ENCODE results near the gene SMIM38.

Gene SMIM38

GRCh38 chr11:69135420-69136363, 20.0 kb upstream of the SMIM38 start:
- H2BK12ac ChIP-seq (ENCODE audit: low read length) = no peak overlapping the region
- no peak overlapping the region for H2BK5ac ChIP-seq (ENCODE audit: low read length)
- no peak overlapping the region for H3K4ac ChIP-seq (ENCODE audit: low read length)
- H2AK5ac ChIP-seq (ENCODE audit: low read depth, low read length) = no peak overlapping the region
- no peak overlapping the region for H3K9ac ChIP-seq (ENCODE audit: low read depth, low read length, poor library complexity)
- H3K4me1 ChIP-seq (ENCODE audit: control insufficient read depth in 2 of 2, insufficient read depth in 1 of 2, low read depth in 1 of 2, low read length in 2 of 2) = peaks cover 0 to 11% of the 10 kb centered on the region in 2 donors
- no CpG with 5 or more reads among the region's 14 CpGs for WGBS, 2 donors (ENCODE audit: extremely low coverage in 2 of 2, insufficient read length in 2 of 2, insufficient replicate concordance in 1 of 2)
- H3K9me3 ChIP-seq (replicated peaks in 1 of 2; ENCODE audit: control insufficient read depth in 2 of 2, insufficient read depth in 1 of 2, low read depth in 1 of 2, low read length in 2 of 2) = peaks cover 5 to 7% of the 10 kb centered on the region in 2 donors
- no peak overlapping the region for H2BK120ac ChIP-seq (ENCODE audit: low read depth, low read length)
- peaks cover 0 to 2% of the 10 kb centered on the region in 2 donors for H3K36me3 ChIP-seq (replicated peaks in 1 of 2; ENCODE audit: control insufficient read depth in 2 of 2, insufficient read depth in 2 of 2, low read length in 2 of 2)
- no peak overlapping the region for H2BK15ac ChIP-seq (ENCODE audit: low read length)
- DNase-seq (ENCODE audit: low spot score) = no peak
- H4K91ac ChIP-seq (ENCODE audit: low read depth, low read length, poor library complexity) = no peak overlapping the region
- H2AFZ ChIP-seq (ENCODE audit: low read length) = no peak overlapping the region
- H3K27ac ChIP-seq (replicated peaks; ENCODE audit: low read length) = no peak overlapping the region
- H3K23ac ChIP-seq (ENCODE audit: low read depth, low read length, poor library complexity) = no peak overlapping the region
- no peak overlapping the region for H3K14ac ChIP-seq (ENCODE audit: low read length)
- H3K4me2 ChIP-seq (ENCODE audit: insufficient read depth, low read length, poor library complexity, severe bottlenecking) = no peak overlapping the region
- H3K79me1 ChIP-seq (ENCODE audit: low read depth, low read length) = no peaks in the 10 kb centered on the region
- no peak overlapping the region for H4K8ac ChIP-seq (ENCODE audit: low read depth, low read length)
- H3K4me3 ChIP-seq (ENCODE audit: low read length in 2 of 2) = no peak overlapping the region
- no peaks in the 10 kb centered on the region for H3K27me3 ChIP-seq (ENCODE audit: control insufficient read depth in 3 of 3, insufficient read depth in 3 of 3, low read depth in 1 of 3, low read length in 3 of 3)
- H3K18ac ChIP-seq (ENCODE audit: low read length) = no peak overlapping the region

GRCh38 chr11:69136471-69136870, 19.3 kb upstream of the SMIM38 start:
- no peak for DNase-seq (ENCODE audit: low spot score)
- Histone ChIP-seq H4K91ac (ENCODE audit: low read depth, low read length, poor library complexity) (peak overlapping the region; percentile 34), H4K8ac (ENCODE audit: low read depth, low read length) (no peak overlapping the region), H2BK5ac (ENCODE audit: low read length) (no peak overlapping the region), H3K14ac (ENCODE audit: low read length) (no peak overlapping the region), H3K4me1 (ENCODE audit: control insufficient read depth in 2 of 2, insufficient read depth in 1 of 2, low read depth in 1 of 2, low read length in 2 of 2) (peaks cover 0 to 6% of the 10 kb centered on the region in 2 donors), H3K4me2 (ENCODE audit: insufficient read depth, low read length, poor library complexity, severe bottlenecking) (no peak overlapping the region), H2BK12ac (ENCODE audit: low read length) (peak overlapping the region; percentile 63), H3K4me3 (ENCODE audit: low read length in 2 of 2) (no peak overlapping the region), H2BK120ac (ENCODE audit: low read depth, low read length) (no peak overlapping the region), H3K9me3 (replicated peaks in 1 of 2; ENCODE audit: control insufficient read depth in 2 of 2, insufficient read depth in 1 of 2, low read depth in 1 of 2, low read length in 2 of 2) (peaks cover 5 to 7% of the 10 kb centered on the region in 2 donors), H3K23ac (ENCODE audit: low read depth, low read length, poor library complexity) (peak overlapping the region; percentile 43), H3K79me1 (ENCODE audit: low read depth, low read length) (no peaks in the 10 kb centered on the region), H3K36me3 (replicated peaks in 1 of 2; ENCODE audit: control insufficient read depth in 2 of 2, insufficient read depth in 2 of 2, low read length in 2 of 2) (peaks cover 0 to 2% of the 10 kb centered on the region in 2 donors), H3K9ac (ENCODE audit: low read depth, low read length, poor library complexity) (no peak overlapping the region), H3K4ac (ENCODE audit: low read length) (no peak overlapping the region), H3K18ac (ENCODE audit: low read length) (peak overlapping the region; percentile 11), H2AFZ (ENCODE audit: low read length) (no peak overlapping the region), H3K27me3 (ENCODE audit: control insufficient read depth in 3 of 3, insufficient read depth in 3 of 3, low read depth in 1 of 3, low read length in 3 of 3) (no peaks in the 10 kb centered on the region), H2BK15ac (ENCODE audit: low read length) (peak overlapping the region; percentile 51), H3K27ac (replicated peaks; ENCODE audit: low read length) (no peak overlapping the region), H2AK5ac (ENCODE audit: low read depth, low read length) (peak overlapping the region; percentile 32)
- WGBS, 2 donors (ENCODE audit: extremely low coverage in 2 of 2, insufficient read length in 2 of 2, insufficient replicate concordance in 1 of 2) = no CpG with 5 or more reads among the region's 9 CpGs

DNA sequence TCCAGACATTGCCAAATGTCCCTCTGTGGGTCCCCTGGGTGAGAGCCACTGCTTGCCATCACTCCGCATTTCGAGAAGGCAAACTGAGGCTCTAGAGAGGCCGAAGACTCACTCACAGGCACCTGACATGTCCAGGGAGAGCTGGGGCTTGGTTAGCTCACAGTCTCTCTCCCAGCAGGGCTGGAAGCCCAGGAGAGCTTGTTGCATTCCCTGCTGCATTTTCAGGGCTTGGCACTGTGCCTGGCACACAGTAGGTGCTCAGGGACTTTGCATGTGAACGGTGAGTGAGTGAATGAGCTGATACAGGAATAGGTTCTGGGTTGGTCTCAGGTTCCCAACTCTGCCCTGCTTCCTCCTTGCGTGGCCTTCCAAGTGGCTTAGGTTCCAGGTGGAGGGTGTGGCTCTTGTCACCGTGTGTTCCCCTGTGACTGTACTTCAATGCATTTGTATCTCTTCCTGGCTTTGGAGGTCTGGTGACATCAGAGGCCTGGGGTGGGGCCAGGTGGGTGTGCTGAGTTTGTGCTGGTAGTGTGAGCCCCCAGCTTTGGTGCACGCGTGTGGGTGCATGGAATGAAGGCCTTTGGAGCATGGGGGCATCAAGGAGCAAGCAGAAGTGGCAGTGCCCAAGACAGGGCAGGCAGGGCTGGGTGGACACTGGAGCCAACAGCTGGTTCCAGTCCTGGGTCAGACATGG, 18.4 kb upstream of the SMIM38 start:
- H3K18ac ChIP-seq (ENCODE audit: low read length) = peak overlapping the region; percentile 72
- peaks cover 5 to 7% of the 10 kb centered on the region in 2 donors for H3K9me3 ChIP-seq (replicated peaks in 1 of 2; ENCODE audit: control insufficient read depth in 2 of 2, insufficient read depth in 1 of 2, low read depth in 1 of 2, low read length in 2 of 2)
- no peak overlapping the region for H2AFZ ChIP-seq (ENCODE audit: low read length)
- H2BK5ac ChIP-seq (ENCODE audit: low read length) = no peak overlapping the region
- no peak overlapping the region for H2BK120ac ChIP-seq (ENCODE audit: low read depth, low read length)
- no peak overlapping the region for H4K8ac ChIP-seq (ENCODE audit: low read depth, low read length)
- no peak overlapping the region for H3K4me2 ChIP-seq (ENCODE audit: insufficient read depth, low read length, poor library complexity, severe bottlenecking)
- H3K27ac ChIP-seq (replicated peaks; ENCODE audit: low read length) = no peak overlapping the region
- H3K4ac ChIP-seq (ENCODE audit: low read length) = no peak overlapping the region
- no peak for DNase-seq (ENCODE audit: low spot score)
- H4K91ac ChIP-seq (ENCODE audit: low read depth, low read length, poor library complexity) = no peak overlapping the region
- peaks cover 0 to 2% of the 10 kb centered on the region in 2 donors for H3K4me1 ChIP-seq (ENCODE audit: control insufficient read depth in 2 of 2, insufficient read depth in 1 of 2, low read depth in 1 of 2, low read length in 2 of 2)
- no peak overlapping the region for H3K9ac ChIP-seq (ENCODE audit: low read depth, low read length, poor library complexity)
- H3K79me1 ChIP-seq (ENCODE audit: low read depth, low read length) = no peaks in the 10 kb centered on the region
- no peaks in the 10 kb centered on the region for H3K27me3 ChIP-seq (ENCODE audit: control insufficient read depth in 3 of 3, insufficient read depth in 3 of 3, low read depth in 1 of 3, low read length in 3 of 3)
- H2BK12ac ChIP-seq (ENCODE audit: low read length) = peak overlapping the region; percentile 2
- no CpG with 5 or more reads among the region's 8 CpGs for WGBS, 2 donors (ENCODE audit: extremely low coverage in 2 of 2, insufficient read length in 2 of 2, insufficient replicate concordance in 1 of 2)
- peak overlapping the region; percentile 34 for H2AK5ac ChIP-seq (ENCODE audit: low read depth, low read length)
- H2BK15ac ChIP-seq (ENCODE audit: low read length) = peak overlapping the region; percentile 19
- H3K4me3 ChIP-seq (ENCODE audit: low read length in 2 of 2) = no peak overlapping the region
- H3K23ac ChIP-seq (ENCODE audit: low read depth, low read length, poor library complexity) = no peak overlapping the region
- peaks cover 0 to 2% of the 10 kb centered on the region in 2 donors for H3K36me3 ChIP-seq (replicated peaks in 1 of 2; ENCODE audit: control insufficient read depth in 2 of 2, insufficient read depth in 2 of 2, low read length in 2 of 2)
- H3K14ac ChIP-seq (ENCODE audit: low read length) = no peak overlapping the region

GRCh38 chr11:69138265-69138664, 17.5 kb upstream of the SMIM38 start:
- no peak overlapping the region for H2BK120ac ChIP-seq (ENCODE audit: low read depth, low read length)
- DNase-seq (ENCODE audit: low spot score) = no peak
- H3K79me1 ChIP-seq (ENCODE audit: low read depth, low read length) = no peaks in the 10 kb centered on the region

More at GRCh38 chr11:69138265-69138664, 17.5 kb upstream of the SMIM38 start:
- Histone ChIP-seq H3K4me1 (ENCODE audit: control insufficient read depth in 2 of 2, insufficient read depth in 1 of 2, low read depth in 1 of 2, low read length in 2 of 2) (peaks cover 0 to 2% of the 10 kb centered on the region in 2 donors), H3K27me3 (ENCODE audit: control insufficient read depth in 3 of 3, insufficient read depth in 3 of 3, low read depth in 1 of 3, low read length in 3 of 3) (no peaks in the 10 kb centered on the region), H3K4me2 (ENCODE audit: insufficient read depth, low read length, poor library complexity, severe bottlenecking) (no peak overlapping the region), H2AFZ (ENCODE audit: low read length) (no peak overlapping the region), H3K9me3 (replicated peaks in 1 of 2; ENCODE audit: control insufficient read depth in 2 of 2, insufficient read depth in 1 of 2, low read depth in 1 of 2, low read length in 2 of 2) (peaks cover under 1 to 1% of the 10 kb centered on the region in 2 donors), H3K14ac (ENCODE audit: low read length) (no peak overlapping the region), H3K9ac (ENCODE audit: low read depth, low read length, poor library complexity) (no peak overlapping the region), H3K18ac (ENCODE audit: low read length) (peak overlapping the region; percentile 44), H3K27ac (replicated peaks; ENCODE audit: low read length) (no peak overlapping the region), H4K8ac (ENCODE audit: low read depth, low read length) (no peak overlapping the region), H4K91ac (ENCODE audit: low read depth, low read length, poor library complexity) (no peak overlapping the region), H3K23ac (ENCODE audit: low read depth, low read length, poor library complexity) (no peak overlapping the region), H3K36me3 (replicated peaks in 1 of 2; ENCODE audit: control insufficient read depth in 2 of 2, insufficient read depth in 2 of 2, low read length in 2 of 2) (no peaks in the 10 kb centered on the region), H2AK5ac (ENCODE audit: low read depth, low read length) (peak overlapping the region; percentile 25), H3K4ac (ENCODE audit: low read length) (no peak overlapping the region), H2BK15ac (ENCODE audit: low read length) (no peak overlapping the region), H2BK12ac (ENCODE audit: low read length) (no peak overlapping the region), H2BK5ac (ENCODE audit: low read length) (no peak overlapping the region), H3K4me3 (ENCODE audit: low read length in 2 of 2) (no peak overlapping the region)
- no CpG with 5 or more reads among the region's 3 CpGs for WGBS, 2 donors (ENCODE audit: extremely low coverage in 2 of 2, insufficient read length in 2 of 2, insufficient replicate concordance in 1 of 2)
